ENCODE results near the gene TCAIM. TPM values are rescaled to one million over a fixed set of nuclear protein-coding genes. Genes with fewer than 3 reads are reported as not detected.

The TCAIM gene
- polyA plus RNA-seq, 1 of the 3 experiments (the other 2 are of a cell fraction), result 8.4 TPM

DNA sequence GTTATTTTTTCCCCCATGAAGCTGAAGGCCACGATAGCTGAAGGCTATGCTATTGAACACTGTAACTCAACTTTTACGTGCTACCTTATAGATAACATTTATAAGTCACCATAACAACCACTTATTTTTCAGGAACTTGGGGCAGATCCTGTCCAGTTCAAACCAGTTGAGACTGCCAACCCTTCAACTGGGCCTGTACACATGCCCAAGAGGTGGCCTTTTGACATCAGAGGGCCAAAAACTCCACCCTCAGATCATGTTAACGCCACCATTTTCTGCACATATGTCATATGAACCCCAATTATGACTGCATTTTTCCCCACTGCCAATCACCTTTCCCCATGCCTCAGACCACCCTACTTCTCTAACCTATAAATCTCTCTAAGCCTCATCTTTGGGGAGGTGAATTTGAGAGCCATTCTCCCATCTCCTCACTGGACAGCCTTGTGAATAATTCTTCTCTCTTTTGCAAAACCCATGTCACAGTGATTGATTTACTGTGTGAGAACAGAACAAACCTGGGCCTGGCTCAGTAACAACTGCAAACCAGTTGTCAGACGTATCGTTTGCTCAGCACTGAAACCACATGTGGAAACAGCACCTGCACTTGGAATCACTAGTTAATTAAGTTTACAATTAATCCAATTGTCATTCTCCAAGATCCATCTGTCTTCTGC lies 96.4 kb downstream of the TCAIM start:
- TF ChIP-seq USF1 (IDR thresholded peaks at IDR 0.05; ENCODE audit: borderline replicate concordance, low read depth), result no peak
- TF ChIP-seq FOSL2 (IDR thresholded peaks at IDR 0.05; ENCODE audit: borderline replicate concordance, low read depth), result no peak
- TF ChIP-seq FOXM1 (IDR thresholded peaks at IDR 0.05; ENCODE audit: low read depth), result no peak
- H3K36me3 ChIP-seq (replicated peaks in 1 of 2; ENCODE audit: control insufficient read depth in 1 of 2, insufficient read depth in 2 of 2, low read length in 1 of 2), result no peaks in the 10 kb centered on the region
- H4K20me1 ChIP-seq (ENCODE audit: insufficient read depth), result no peaks in the 10 kb centered on the region
- no peaks in the 10 kb centered on the region for H3K9me2 ChIP-seq
- H3K4me2 ChIP-seq, result no peak overlapping the region
- peaks cover 0 to 23% of the 10 kb centered on the region in 2 experiments; a peak in 2 of 4 replicates for H3K4me1 ChIP-seq (ENCODE audit: control insufficient read depth in 1 of 2, insufficient read depth in 2 of 2, low read depth in 1 of 2, low read length in 1 of 2)
- H3K27me3 ChIP-seq (ENCODE audit: insufficient read depth), result no peaks in the 10 kb centered on the region
- peaks cover under 1% of the 10 kb centered on the region for H3F3A ChIP-seq (replicated peaks; ENCODE audit: insufficient read depth)
- CTCF ChIA-PET, result no interaction called here
- H2AFZ ChIP-seq (ENCODE audit: low read depth), result no peak overlapping the region
- WGBS (ENCODE audit: low lambda C conversion rate), result 89% methylated on average over 5 of the region's 5 CpGs
- no peaks in the 10 kb centered on the region for H3K79me2 ChIP-seq (ENCODE audit: insufficient read depth)
- H3K9ac ChIP-seq, result no peak overlapping the region
- H3K4me3 ChIP-seq (ENCODE audit: low read depth in 2 of 2, low read length in 1 of 2), result no peak overlapping the region
- POLR2A ChIA-PET, result no interaction called here
- no peak overlapping the region; a peak in 1 of 4 replicates for H3K27ac ChIP-seq (ENCODE audit: low read depth in 2 of 2, low read length in 1 of 2)
- no peaks in the 10 kb centered on the region for H3K9me3 ChIP-seq
- no peak for DNase-seq

- Histone ChIP-seq H3K4me3 (ENCODE audit: low read depth in 2 of 2, low read length in 1 of 2) (no peak overlapping the region), H4K20me1 (ENCODE audit: insufficient read depth) (no peaks in the 10 kb centered on the region), H3K79me2 (ENCODE audit: insufficient read depth) (no peaks in the 10 kb centered on the region), H2AFZ (ENCODE audit: low read depth) (no peak overlapping the region), H3K4me2 (no peak overlapping the region), H3F3A (replicated peaks; ENCODE audit: insufficient read depth) (peaks cover 8% of the 10 kb centered on the region), H3K27ac (ENCODE audit: low read depth in 2 of 2, low read length in 1 of 2) (no peak overlapping the region; a peak in 1 of 4 replicates), H3K9me2 (no peaks in the 10 kb centered on the region), H3K4me1 (ENCODE audit: control insufficient read depth in 1 of 2, insufficient read depth in 2 of 2, low read depth in 1 of 2, low read length in 1 of 2) (peaks cover 3 to 29% of the 10 kb centered on the region in 2 experiments; a peak in 2 of 4 replicates), H3K9me3 (no peaks in the 10 kb centered on the region), H3K9ac (no peak overlapping the region), H3K27me3 (ENCODE audit: insufficient read depth) (no peaks in the 10 kb centered on the region), H3K36me3 (replicated peaks in 1 of 2; ENCODE audit: control insufficient read depth in 1 of 2, insufficient read depth in 2 of 2, low read length in 1 of 2) (no peaks in the 10 kb centered on the region)
- POLR2A ChIA-PET, result no interaction called here
- WGBS (ENCODE audit: low lambda C conversion rate), result 100% methylated on average over 1 of the region's 1 CpG
- CTCF ChIA-PET, result no interaction called here
- TF ChIP-seq FOXM1 (IDR thresholded peaks at IDR 0.05; ENCODE audit: low read depth), result no peak
- TF ChIP-seq SMC3 (IDR thresholded peaks at IDR 0.05; ENCODE audit: low read depth, low read length), result no peak
- no peak for DNase-seq
Measured at GRCh38 chr3:44436181-44436580, 97.6 kb downstream of the TCAIM start.

DNA sequence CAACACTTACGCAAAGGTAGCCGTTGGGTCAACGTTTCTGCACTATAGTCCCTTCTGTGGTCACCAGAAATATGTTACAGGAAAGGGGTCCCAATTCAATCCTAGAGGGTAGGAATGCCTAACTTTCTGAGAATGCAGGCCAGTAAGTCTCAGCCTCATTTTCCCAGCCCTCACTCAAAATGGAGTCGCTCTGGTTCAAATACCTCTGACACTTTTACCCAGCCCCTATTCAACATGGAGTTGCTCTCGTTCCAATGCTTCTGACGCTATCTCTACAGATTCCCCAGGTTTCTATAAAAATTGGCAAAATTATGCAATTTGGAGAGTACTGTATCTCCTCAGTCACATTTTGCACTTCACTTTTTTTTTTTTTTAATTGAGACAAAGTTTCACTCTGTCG lies 99.2 kb downstream of the TCAIM start:
- ChIA-PET POLR2A (no interaction called here), CTCF (no interaction called here)
- Histone ChIP-seq H3K27ac (ENCODE audit: low read depth in 2 of 2, low read length in 1 of 2) (no peak overlapping the region), H3K27me3 (ENCODE audit: insufficient read depth) (no peaks in the 10 kb centered on the region), H3K79me2 (ENCODE audit: insufficient read depth) (no peaks in the 10 kb centered on the region), H3F3A (replicated peaks; ENCODE audit: insufficient read depth) (peaks cover 8% of the 10 kb centered on the region), H3K4me3 (ENCODE audit: low read depth in 2 of 2, low read length in 1 of 2) (no peak overlapping the region), H3K9me2 (no peaks in the 10 kb centered on the region), H3K4me2 (no peak overlapping the region), H3K4me1 (ENCODE audit: control insufficient read depth in 1 of 2, insufficient read depth in 2 of 2, low read depth in 1 of 2, low read length in 1 of 2) (peaks cover 3 to 31% of the 10 kb centered on the region in 2 experiments; a peak in 2 of 4 replicates), H4K20me1 (ENCODE audit: insufficient read depth) (no peaks in the 10 kb centered on the region), H3K9me3 (no peaks in the 10 kb centered on the region), H2AFZ (ENCODE audit: low read depth) (no peak overlapping the region), H3K9ac (no peak overlapping the region), H3K36me3 (replicated peaks in 1 of 2; ENCODE audit: control insufficient read depth in 1 of 2, insufficient read depth in 2 of 2, low read length in 1 of 2) (peaks cover 3 to 6% of the 10 kb centered on the region in 2 experiments)
- DNase-seq, result no peak
- WGBS (ENCODE audit: low lambda C conversion rate), result over 99% methylated on average over 7 of the region's 7 CpGs
- no peak for TF ChIP-seq USF1 (IDR thresholded peaks at IDR 0.05; ENCODE audit: borderline replicate concordance, low read depth)
- TF ChIP-seq EZH2phosphoT487 (IDR thresholded peaks at IDR 0.05; ENCODE audit: borderline replicate concordance, low read depth), result no peak

Measured in SK-N-SH (cell line).